Measurements from ENCODE around the gene PARVG. TPM values are rescaled to one million over a fixed set of nuclear protein-coding genes. Genes with fewer than 3 reads are reported as not detected.

PARVG gene
- total and polyA plus RNA-seq, 2 experiments from 2014 or later: 0.33 TPM; not detected in 1

- Histone ChIP-seq H3K36me3 (no peaks in the 10 kb centered on the region), H3K27ac (no peak overlapping the region), H3K27me3 (no peaks in the 10 kb centered on the region), H3K9me3 (ENCODE audit: low read depth) (no peaks in the 10 kb centered on the region), H3K4me1 (ENCODE audit: low read depth) (no peaks in the 10 kb centered on the region), H3K4me3 (no peak overlapping the region)
- DNase-seq (ENCODE audit: low read depth in 1 of 2, low spot score in 1 of 2): no peak
- no peak for TF ChIP-seq CTCF (IDR thresholded peaks at IDR 0.05; ENCODE audit: low read depth, low read length)
Measured at GRCh38 chr22:44188316-44188715, 7.6 kb downstream of the PARVG start.

- Histone ChIP-seq H3K27ac (no peak overlapping the region), H3K36me3 (no peaks in the 10 kb centered on the region), H3K9me3 (ENCODE audit: low read depth) (no peaks in the 10 kb centered on the region), H3K27me3 (no peaks in the 10 kb centered on the region), H3K4me3 (no peak overlapping the region), H3K4me1 (ENCODE audit: low read depth) (no peaks in the 10 kb centered on the region)
- no peak for DNase-seq (ENCODE audit: low read depth in 1 of 2, low spot score in 1 of 2)
- TF ChIP-seq CTCF (IDR thresholded peaks at IDR 0.05; ENCODE audit: low read depth, low read length): no peak
Measured at GRCh38 chr22:44188986-44189630, 8.4 kb downstream of the PARVG start.

- no peaks in the 10 kb centered on the region for H3K4me1 ChIP-seq (ENCODE audit: low read depth)
- no peaks in the 10 kb centered on the region for H3K27me3 ChIP-seq
- no peaks in the 10 kb centered on the region for H3K9me3 ChIP-seq (ENCODE audit: low read depth)
- TF ChIP-seq CTCF (IDR thresholded peaks at IDR 0.05; ENCODE audit: low read depth, low read length): no peak
- no peaks in the 10 kb centered on the region for H3K36me3 ChIP-seq
- H3K27ac ChIP-seq: no peak overlapping the region
- DNase-seq (ENCODE audit: low read depth in 1 of 2, low spot score in 1 of 2): no peak
- H3K4me3 ChIP-seq: no peak overlapping the region
Measured at GRCh38 chr22:44190381-44190976, 9.8 kb downstream of the PARVG start.

GRCh38 chr22:44191036-44191454, 10.3 kb downstream of the PARVG start:
- Histone ChIP-seq H3K4me1 (ENCODE audit: low read depth) (no peaks in the 10 kb centered on the region), H3K9me3 (ENCODE audit: low read depth) (no peaks in the 10 kb centered on the region), H3K27me3 (no peaks in the 10 kb centered on the region), H3K4me3 (no peak overlapping the region), H3K36me3 (no peaks in the 10 kb centered on the region), H3K27ac (no peak overlapping the region)
- TF ChIP-seq CTCF (IDR thresholded peaks at IDR 0.05; ENCODE audit: low read depth, low read length): no peak
- DNase-seq (ENCODE audit: low read depth in 1 of 2, low spot score in 1 of 2): no peak

DNA sequence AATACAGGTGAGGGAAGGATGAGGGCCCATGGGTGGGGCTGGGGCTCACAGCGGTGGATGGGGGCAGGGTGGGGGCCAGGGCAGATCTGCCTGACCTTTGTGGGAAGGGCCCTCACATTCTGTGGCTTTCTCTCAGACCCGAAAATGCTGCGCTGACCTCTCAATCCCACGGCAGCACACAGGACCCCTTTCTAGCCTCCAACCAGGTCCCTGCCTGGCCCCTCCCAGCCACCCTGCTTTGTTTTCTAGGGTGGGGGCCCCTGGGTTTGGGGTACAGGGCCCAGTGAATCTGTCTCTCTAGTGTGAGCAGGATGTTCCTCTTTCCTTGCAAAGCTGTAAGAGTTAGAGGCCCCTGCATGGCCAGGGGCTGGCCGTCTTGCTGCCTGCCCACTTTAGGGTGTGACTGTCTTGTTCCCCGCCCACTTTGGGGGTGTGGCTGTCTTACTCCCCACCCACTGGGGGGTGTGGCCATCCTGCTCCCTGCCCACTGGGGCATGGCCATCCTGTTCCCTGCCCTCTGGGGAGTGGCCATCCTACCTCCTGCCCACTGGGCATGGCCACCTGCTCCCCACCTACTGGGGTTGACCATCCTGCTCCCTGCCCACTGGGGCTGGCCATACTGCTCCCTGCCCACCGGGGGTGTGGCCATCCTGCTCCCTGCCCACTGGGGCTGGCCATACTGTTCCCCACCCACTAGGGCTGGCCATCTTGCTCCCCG, 11.5 kb downstream of the PARVG start:
- H3K4me3 ChIP-seq: no peak overlapping the region
- no peak for TF ChIP-seq CTCF (IDR thresholded peaks at IDR 0.05; ENCODE audit: low read depth, low read length)
- H3K27me3 ChIP-seq: no peaks in the 10 kb centered on the region
- H3K36me3 ChIP-seq: no peaks in the 10 kb centered on the region
- no peaks in the 10 kb centered on the region for H3K4me1 ChIP-seq (ENCODE audit: low read depth)
- DNase-seq (ENCODE audit: low read depth in 1 of 2, low spot score in 1 of 2): peak in 1 of 2 donors; percentile 13
- H3K9me3 ChIP-seq (ENCODE audit: low read depth): no peaks in the 10 kb centered on the region
- no peak overlapping the region for H3K27ac ChIP-seq
